GM21360 (cell line): ENCODE data around the gene BABAM2.

Experiments
- ATAC-seq: cut with Tn5 transposase; IDR thresholded peaks from one replicate; pipeline ENCODE4 v1.9.1; 2021; ENCODE audit warnings: mild to moderate bottlenecking, moderate library complexity; ENCODE audit not compliant: unreplicated experiment

BABAM2 gene

DNA sequence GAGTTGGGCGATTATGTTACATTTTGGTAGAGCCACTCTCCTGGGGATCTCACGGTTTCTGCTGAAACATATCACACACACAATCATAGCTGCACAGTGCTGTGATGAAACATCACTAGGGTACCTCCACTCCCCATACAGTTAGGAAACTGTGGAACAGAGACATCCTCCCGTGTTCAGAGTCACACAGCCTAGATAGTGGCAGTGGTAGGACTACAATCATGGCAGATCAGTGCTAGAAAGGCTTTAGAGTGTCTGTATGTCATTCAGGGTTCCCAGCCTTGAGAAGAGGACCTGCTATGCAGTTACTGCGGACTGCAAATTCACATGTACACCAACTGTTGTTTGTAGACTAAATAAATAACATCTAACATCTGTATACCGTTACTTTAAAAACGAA lies 291.8 kb downstream of the BABAM2 start:
- no peak for ATAC-seq

DNA sequence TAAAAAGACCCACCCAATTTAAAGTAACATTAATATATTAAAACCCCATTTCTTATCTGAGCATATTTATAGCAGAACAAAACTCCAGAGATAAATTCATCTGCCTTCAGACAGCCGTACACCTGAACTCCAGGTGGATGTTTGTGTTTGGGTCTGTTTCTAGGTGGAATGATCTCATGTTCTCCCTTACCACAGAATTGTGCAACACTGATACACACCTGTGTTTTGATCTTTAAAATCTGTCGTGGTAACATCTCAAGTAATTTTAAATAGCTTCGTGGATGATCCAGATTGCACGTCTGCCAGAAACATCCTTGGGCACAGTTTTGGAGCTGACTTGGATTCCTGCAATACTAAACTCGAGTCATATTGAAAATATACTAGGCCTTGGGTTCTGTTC lies 294.6 kb downstream of the BABAM2 start:
- ATAC-seq, result no peak

DNA sequence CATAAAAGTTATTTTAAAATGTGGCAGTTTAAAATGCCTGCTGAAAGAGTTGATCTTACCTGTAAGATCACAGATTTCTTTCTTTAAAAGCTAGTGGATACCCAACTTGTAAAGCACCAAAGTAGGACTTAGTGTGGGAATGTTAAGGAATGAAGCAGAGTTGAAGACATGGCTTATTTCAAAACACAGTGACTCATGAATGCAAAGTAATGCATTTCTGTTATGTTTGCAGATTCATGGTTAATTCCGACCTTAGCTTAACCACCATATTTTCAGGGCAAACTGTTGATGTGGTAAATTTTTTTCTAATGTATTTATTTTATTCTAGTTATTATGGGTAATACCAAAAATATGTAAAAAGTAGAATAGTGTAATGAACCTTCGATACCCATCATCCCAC lies 295.4 kb downstream of the BABAM2 start:
- no peak for ATAC-seq

DNA sequence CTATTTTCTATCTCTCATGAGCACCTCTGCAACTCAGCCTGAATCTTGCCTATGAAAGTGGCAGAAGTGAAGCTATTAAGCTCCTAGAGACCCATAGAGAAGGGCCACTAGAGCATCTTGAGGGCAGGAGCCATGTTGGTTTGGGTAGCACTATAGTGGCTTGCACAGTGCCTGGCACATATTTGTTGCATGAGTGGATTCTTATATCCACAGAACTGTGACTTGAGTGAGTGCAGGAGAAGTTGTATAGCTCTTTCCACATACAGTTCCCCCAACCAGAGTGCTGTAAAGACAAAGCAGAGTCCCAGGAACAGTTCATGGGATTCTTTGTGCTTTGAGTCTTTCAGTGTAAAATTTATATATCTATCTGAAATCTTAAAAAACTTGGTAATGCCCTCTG lies 296.7 kb downstream of the BABAM2 start:
- no peak for ATAC-seq

DNA sequence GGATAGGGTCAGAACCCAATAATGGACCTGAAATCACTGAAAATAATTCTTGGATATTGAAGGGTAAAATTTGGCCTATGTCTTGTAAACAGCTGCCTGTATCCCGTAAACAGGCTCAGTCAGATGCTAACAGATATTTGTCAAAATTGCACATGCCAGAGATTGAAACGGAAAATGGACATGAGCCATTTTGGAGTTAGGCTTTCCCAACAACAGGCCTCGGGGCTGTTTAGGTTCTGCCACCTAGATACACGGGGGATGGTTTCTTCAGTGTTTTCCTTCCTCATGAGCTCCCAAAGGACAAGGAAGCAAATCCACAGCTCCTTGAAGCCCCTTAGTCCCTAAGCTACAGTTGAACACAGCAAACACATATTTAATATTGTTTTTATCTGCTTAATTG lies 297.9 kb downstream of the BABAM2 start:
- ATAC-seq, result no peak

DNA sequence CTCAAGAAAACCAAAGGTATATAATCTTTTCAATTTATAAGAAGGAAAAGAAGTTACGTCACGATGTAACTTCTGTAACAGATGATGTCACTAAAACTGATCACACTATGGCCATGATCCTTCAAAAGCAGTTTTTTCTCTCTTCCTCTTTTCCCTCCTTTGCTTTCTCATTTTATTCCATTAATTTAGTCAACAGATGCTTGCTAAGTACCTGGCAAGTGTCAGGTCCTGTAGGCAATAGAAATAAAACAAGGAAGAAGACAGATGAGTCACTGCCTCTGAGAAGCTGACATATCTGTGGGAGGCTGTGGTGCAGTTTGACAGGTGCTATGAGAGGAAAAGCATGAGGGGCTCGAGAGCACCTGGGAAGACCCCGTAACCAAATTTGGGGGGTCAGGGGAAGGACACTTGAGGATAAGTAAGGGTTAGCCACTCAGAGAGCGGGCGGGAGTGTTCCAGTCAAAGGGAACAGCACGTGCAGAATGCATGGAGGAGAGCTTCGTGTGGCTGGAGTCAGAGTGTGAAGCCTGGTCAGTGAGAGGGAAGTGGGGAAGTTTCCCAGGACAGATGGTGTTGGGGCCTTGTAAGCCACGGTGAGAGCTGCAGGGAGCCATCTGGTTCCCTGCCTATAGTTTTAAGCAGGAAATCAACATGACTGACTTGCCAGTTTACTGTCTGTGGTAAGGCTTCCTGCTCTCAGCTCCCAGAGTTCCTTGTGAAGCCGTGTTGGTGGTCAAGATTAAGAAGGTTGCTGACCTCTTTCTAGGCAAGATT lies 303.3 kb downstream of the BABAM2 start:
- no peak for ATAC-seq

DNA sequence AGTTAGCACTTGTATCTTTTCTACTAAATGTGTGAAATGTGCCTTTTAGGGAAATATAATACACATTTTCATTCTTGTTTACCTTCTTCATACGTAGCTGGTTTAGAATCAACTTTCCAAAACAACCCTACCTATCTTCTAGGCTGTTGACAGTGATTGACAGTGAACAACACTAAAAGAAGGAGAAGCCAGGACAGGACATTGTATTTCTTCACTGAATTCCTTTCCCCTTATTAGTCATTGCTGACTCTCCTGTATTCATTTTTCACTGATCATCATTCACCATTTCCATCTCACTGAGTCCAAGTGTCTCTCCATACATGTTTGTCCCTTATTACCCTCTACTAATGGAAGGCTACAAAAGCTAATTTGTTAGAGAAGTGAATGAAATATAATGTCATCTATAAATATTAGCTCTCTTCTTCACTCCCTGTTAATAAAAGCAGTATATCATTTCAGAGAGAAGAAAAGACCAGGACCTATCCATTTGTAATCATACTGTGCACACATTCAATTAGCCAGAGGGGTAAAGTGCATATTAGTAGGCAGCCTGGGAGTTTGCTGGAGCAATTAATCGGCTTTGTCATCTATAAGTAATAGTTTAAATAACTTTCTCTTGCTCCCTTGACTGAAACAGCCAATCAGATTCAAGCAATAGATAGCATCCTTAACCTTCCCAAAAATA lies 309.6 kb downstream of the BABAM2 start:
- no peak for ATAC-seq

DNA sequence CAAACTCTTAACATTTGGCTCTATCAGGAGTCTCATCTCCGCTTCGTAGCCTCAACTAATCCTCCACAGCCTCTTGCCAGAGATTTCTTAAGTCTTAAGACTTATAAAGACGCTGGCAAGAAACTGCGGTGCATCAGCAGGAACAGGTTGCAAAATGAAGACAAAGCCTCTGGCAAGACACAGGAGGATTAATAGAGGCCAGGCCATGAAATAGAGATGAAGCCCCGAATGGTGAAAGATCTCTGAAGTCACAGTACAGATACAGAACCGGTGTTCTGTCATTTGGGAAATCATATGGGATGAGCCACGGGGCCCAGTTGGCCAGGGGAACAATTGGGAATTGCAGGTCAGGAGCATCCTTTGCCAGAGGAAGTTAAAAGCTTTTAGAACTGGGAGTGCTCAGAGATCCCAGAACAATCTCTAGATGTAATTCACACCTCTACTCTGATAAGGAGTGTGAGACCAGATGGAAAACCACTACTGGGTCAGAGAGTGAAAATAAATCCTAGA lies 311.2 kb downstream of the BABAM2 start:
- ATAC-seq, result no peak

DNA sequence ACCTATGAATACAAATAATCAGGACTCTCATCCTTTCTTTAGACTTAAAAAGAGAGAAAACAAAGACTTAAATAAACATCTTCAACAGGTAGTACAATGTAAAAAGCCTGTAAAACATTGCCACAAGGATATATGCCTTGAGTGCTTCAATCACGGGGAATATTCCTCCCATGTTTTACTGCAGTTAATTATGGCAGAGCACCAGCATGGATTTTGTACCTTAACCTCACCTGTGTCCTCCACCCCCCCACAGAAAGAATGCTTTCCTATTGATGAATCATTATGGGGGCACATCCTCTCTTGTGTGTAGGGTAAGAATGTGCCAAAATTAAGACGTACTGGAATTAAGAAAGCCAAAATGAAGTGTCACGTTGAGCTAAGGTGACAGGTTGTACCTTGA lies 312.2 kb downstream of the BABAM2 start:
- no peak for ATAC-seq

DNA sequence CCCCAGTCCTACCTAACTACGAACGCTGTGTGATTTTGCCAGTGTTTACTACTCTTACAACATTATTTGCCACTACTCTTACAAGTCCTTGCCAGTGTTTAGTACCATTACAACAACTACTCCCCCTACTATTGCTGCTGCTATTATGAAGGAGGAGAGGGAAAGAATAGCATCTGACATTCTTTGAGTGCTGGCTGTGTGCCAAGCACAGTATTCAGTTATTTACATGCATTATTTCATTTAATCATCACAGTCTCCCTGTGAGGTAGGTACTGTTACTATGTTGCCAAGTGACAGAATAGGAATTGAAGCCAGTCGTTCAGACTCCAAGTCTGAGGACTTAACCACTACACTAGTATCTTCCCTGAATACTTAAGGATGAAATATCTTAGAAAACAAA lies 316.2 kb downstream of the BABAM2 start:
- no peak for ATAC-seq

DNA sequence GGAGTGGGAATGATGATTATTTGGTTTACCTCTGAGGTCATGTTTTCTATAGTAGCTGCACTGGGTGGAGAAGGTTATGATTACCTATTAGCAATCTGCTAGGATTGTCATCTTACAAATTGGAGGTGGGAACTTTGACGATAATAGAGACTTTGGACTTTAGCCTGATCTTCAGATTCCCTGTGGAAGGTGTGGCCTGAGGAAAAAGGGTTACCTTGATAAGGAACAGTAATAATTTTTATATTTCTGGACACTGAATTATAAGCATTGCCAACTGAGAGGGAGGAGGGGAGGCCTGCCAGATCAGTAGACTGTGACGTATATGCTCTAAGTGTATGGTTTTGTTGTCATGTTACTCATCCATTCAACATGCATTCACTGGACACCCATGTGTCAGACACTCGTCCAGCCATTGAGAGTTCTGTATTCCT lies 318.7 kb downstream of the BABAM2 start:
- no peak for ATAC-seq

DNA sequence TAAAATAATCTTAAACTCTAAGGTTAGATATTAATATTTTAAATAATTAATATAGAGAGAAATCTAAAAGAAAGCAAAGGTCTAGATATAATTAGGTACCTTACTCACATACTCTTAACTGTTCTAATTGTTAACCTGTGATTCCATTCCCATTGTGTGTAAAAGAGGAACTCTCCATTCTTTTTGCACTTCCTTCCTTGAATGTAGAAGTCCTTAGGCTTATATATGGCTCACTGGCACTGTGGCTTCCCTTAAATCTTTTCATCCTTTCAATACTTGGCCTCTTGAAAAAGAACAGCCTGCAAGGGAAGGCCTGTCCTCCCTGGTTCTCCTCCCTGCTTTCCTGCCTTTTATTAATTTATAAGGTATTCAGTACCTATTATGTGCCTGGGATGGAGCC lies 319.3 kb downstream of the BABAM2 start:
- no peak for ATAC-seq

DNA sequence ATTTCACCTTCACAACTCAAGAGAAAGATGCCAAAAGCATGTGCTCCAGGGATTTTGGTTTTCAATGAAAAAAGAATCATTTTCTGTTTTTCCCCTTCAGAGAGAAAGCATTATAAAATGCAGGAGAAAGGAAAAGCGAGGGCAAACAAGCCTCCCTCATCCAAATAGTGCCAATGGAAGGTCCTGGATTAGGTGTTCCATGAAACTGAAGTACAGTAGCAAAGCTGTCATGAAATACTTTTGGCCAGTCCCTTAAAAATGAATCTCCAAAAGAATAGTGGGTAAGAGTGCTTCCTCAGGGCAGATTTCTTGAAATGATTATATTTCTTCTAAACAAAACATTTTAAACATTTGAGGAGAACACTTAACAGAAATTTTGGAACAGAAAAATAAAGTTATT lies 320.0 kb downstream of the BABAM2 start:
- ATAC-seq, result no peak

DNA sequence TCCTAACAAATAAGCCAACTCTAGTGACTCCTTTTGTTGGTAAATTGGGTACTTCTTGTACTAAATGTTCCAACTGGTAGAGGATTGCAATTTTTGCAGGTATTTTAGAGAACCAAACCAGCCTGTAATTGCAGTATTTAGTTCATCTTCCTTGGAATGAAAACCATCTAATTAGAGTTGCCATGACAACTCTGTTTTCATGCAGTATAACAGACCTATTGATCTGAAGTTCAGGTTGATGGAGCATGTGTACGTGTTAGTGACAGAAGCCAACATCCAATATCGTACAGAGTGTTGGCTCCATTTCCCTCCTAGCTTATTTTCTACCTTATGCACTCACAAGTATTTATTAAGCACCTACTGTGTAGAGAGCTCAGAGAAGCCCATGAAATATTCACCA lies 325.8 kb downstream of the BABAM2 start:
- no peak for ATAC-seq

DNA sequence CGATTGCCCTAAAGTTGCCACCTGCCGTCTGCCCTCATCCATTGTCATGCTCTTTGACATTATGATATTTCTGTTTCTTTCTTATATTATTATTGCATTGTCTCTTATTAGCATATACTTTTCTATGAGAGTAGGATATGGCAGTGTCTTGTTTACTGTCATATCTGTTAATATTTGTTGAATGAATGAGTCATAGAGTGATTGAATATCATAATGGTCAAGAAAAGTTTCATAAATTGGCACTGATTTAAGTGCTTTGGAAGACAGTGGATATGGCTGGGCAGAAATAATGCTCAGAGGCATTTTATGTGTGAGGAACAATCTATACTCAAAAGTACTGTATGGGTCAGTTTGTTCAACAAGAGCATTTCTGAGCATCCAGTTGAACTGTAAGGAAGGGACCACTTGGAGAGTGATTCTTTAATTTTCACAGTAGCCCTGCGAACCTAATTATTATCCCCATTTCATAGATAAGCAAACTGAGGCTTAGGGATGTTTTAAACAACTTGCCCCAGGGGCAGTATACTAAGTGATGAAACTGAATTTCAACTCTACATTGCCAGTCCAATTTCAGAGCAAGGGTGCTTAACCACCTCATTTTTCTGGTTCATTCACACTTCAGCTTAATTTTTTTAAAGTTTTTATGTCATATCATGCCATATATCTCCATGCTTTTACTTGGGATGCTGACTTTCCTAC lies 326.7 kb downstream of the BABAM2 start:
- ATAC-seq, result no peak

DNA sequence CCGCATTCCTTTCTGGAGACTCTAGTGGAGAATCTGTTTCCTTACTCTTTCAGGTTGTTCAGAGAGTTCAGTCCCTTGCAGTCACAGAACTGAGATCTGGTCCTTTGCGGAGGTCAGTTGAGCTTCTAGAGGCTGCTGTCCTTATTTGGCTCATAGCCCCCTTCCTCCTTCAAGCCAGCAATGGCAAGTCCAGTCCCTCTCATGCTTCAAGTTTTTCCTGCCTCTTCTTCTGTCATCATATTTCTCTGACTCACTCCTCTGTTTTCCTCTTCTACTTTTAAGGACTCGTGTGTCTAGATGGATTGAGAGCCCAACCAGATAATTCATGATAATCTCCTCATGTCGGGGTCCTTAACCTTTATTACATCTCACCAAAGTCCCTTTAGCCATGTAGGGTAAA lies 328.6 kb downstream of the BABAM2 start:
- ATAC-seq, result no peak

DNA sequence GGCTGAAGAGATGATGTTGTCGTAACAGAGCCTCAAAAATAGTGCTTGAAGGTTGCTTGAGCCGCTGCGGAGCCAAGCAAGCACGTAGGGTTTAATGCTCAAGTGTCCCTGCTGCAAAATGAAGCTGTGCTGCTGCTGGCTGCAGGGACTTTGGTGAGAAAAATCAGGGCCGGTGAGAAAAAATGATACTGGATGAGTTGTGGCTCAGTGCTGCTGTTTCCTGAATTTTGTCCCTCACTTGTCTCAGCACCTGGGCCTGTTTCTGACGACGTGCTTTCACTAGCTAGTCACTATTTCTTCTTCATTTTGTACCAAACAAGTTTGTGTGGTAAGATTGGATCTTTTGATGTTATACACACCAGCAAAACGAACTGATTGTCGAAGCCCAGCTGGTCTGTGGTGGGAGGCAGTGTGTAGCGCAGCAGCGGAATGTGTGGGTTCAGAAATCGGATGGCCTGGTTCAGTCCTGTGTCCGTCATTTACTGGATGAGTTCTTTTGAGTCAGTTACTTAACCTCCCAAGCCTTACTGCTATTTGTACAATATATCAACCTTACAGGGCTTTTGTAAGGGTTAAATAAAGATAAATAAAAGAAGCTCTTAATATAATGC lies 329.3 kb downstream of the BABAM2 start:
- ATAC-seq, result no peak

DNA sequence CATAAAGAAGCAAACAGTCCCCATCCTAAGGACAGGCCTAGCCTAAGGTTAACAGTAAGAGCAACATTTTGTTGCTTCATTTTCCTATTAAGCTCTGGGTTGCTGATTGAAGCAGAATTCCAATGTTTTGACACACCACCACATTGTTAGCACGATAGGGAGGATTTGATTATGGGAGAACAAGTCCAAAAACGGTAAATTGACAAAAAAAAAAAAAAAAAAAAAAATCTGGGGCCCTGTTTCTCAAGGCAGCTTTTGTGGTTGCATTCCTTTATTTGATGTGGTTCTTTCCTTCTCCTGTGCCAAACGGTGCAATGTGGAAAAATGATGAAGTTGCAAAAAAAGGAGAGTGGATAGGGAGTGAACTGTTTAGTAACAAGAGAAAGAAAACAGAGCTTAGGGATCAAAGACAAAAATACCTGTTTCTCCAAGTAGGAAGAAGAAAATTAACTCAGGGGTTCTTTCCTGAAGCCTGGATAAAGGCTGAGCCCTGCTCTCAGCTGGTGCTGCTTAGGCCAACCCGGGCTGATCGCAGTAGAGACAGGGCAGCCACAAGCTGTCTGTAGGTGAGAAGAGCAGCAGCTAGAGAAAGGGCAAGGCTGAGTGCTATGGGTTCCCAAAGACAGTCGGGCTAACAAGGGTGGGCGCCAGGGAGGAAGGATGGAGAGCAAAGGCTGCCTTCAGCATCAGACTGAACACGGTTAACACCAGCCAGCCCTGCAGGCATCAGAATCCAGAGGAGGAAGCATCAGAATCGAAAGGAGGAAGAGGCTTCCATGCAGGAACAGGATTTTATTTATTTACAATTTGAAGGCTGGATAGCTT lies 334.3 kb downstream of the BABAM2 start:
- ATAC-seq, result no peak

DNA sequence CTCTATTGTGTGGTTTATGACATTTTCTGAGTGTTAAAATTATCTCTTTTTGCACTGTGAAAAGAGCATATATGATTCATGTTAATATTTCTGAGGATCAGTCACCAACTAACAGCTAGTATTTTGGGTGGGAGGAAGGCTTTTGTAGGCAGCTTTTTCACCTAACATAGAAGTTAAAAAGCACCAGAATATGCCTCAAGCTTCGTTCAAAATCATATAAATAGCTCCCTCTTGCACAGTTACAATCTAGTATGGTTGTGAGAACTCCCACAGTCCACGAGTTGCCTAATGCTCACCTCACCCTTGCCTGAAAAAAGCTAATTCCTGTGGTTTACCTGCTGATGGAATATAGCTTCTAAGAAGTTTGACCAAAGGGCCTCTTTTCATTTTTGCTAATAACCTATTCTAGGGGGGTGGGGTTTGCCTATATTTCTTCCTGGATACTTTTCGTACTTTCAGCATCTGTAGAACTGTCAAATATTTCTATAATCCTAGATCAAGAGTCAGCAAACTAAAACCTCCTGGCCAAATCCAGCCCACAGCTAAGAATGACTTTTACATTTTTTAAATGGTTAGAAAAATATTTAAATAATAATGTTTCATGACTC lies 335.0 kb downstream of the BABAM2 start:
- ATAC-seq, result no peak

DNA sequence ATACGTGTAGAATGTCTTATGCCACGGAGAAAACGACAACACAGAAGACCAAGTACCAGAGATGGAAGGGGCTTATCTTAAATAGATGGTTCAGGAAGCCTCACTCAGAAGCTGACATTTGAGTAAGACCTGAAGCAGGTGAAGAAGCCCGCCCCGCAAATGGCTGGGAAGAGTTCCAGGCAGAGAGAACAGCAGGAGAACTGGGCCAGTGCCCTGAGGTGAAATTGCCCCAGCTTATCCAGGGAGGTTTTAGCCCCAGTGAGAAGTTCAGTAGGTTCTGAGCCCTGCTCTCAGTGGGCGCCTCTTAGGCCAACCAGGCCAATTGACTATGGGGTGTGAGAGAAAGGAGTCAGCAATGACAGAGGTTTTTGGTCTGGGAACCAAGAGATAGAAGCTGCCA lies 336.0 kb downstream of the BABAM2 start:
- ATAC-seq, result no peak
